ENCODE data around the gene MYBPC2.
"Not testable (repeated sequence)": the region's sequence is repeated elsewhere in the genome, so short reads cannot be mapped to it uniquely, and the experiment has no call there.

The MYBPC2 gene

GRCh38 chr19:50432221-50433028 is at the start of gene MYBPC2:
Gene MYBPC2, plus strand, starts transcription at chr19:50432892. Its CDS starts 62 bp downstream, at chr19:50432954.
- FAIRE-seq (no peak), DNase-seq (ENCODE audit: low spot score) (peak; percentile 35)

- no peak for FAIRE-seq
- DNase-seq (ENCODE audit: low spot score) = peak; percentile 9
Observed at GRCh38 chr19:50383001-50383851, 49.5 kb upstream of the MYBPC2 start.

GRCh38 chr19:50383852-50384684 is 48.6 kb upstream of the MYBPC2 start, which contains the start of gene POLD1:
Gene POLD1, plus strand, starts transcription at chr19:50384347. Its CDS starts 14,505 bp downstream, at chr19:50398852.
- DNase-seq (ENCODE audit: low spot score) (peak; percentile 99), FAIRE-seq (peak; percentile 83)

- FAIRE-seq (no peak), DNase-seq (ENCODE audit: low spot score) (peak; percentile 8)
Observed at GRCh38 chr19:50384685-50385535, 47.8 kb upstream of the MYBPC2 start.

- no peak for FAIRE-seq
- no peak for DNase-seq (ENCODE audit: low spot score)
Observed at GRCh38 chr19:50387176-50387867, 45.4 kb upstream of the MYBPC2 start.

GRCh38 chr19:50387868-50388245 is 44.8 kb upstream of the MYBPC2 start:
- DNase-seq (ENCODE audit: low spot score) (no peak), FAIRE-seq (no peak)

- not testable (repeated sequence) for FAIRE-seq; DNase-seq (ENCODE audit: low spot score)
Observed at GRCh38 chr19:50390295-50390694, 42.4 kb upstream of the MYBPC2 start.

- FAIRE-seq; DNase-seq (ENCODE audit: low spot score): not testable (repeated sequence)
Observed at GRCh38 chr19:50390952-50391351, 41.7 kb upstream of the MYBPC2 start.

- DNase-seq (ENCODE audit: low spot score) = no peak
- no peak for FAIRE-seq
Observed at GRCh38 chr19:50392759-50393158, 39.9 kb upstream of the MYBPC2 start.

GRCh38 chr19:50393589-50393988 is 39.1 kb upstream of the MYBPC2 start:
- no peak for FAIRE-seq
- DNase-seq (ENCODE audit: low spot score) = no peak

- DNase-seq (ENCODE audit: low spot score) (no peak), FAIRE-seq (no peak)
Observed at GRCh38 chr19:50394017-50394416, 38.7 kb upstream of the MYBPC2 start.

- no peak for DNase-seq (ENCODE audit: low spot score)
- FAIRE-seq = no peak
Observed at GRCh38 chr19:50398675-50399367, 33.9 kb upstream of the MYBPC2 start.

- DNase-seq (ENCODE audit: low spot score) = no peak
- no peak for FAIRE-seq
Observed at GRCh38 chr19:50399368-50399745, 33.3 kb upstream of the MYBPC2 start.

GRCh38 chr19:50401605-50402450 is 30.9 kb upstream of the MYBPC2 start:
- no peak for FAIRE-seq
- DNase-seq (ENCODE audit: low spot score) = no peak

- no peak for DNase-seq (ENCODE audit: low spot score)
- no peak for FAIRE-seq
Observed at GRCh38 chr19:50402544-50403301, 30.0 kb upstream of the MYBPC2 start.

GRCh38 chr19:50406156-50406820 is 26.4 kb upstream of the MYBPC2 start:
- no peak for FAIRE-seq

GRCh38 chr19:50406829-50407228 is 25.9 kb upstream of the MYBPC2 start:
- no peak for FAIRE-seq
- DNase-seq (ENCODE audit: low spot score) = no peak

More at GRCh38 chr19:50406156-50406820, 26.4 kb upstream of the MYBPC2 start:
- DNase-seq (ENCODE audit: low spot score) = no peak

All from urothelium cell line (cell line).